Lung (tissue), 12 donors: ENCODE data around the gene OR2M3. TPM values are rescaled to one million over a fixed set of nuclear protein-coding genes. Genes with fewer than 3 reads are reported as not detected.
"Not testable (repeated sequence)": the region's sequence is repeated elsewhere in the genome, so short reads cannot be mapped to it uniquely, and the experiment has no call there.

ENCODE experiments used
- ATAC-seq: fragments of 200-7000 bp; cut with Tn5 transposase; one replicate; pipeline ENCODE4 v1.9.1; 2020; ENCODE audit warnings: moderate number of reproducible peaks; ENCODE audit not compliant: insufficient read depth, low FRiP score
- DNase-seq, 3 donors: peaks; one replicate each; pipeline ENCODE4 v3.0.0-alpha.2; 2013 to 2017
- H3K27ac ChIP-seq, 2 donors: one replicate each; pipeline ENCODE4 v1.5.1; 2013; ENCODE audit warnings: mild to moderate bottlenecking in 2 of 2, moderate library complexity in 2 of 2, control low read depth in 1 of 2, inconsistent platforms in 1 of 2, low read depth in 1 of 2, low read length in 1 of 2
- H3K27me3 ChIP-seq, 3 donors: one replicate each; pipeline ENCODE4 v1.5.1; 2013; ENCODE audit warnings: low read length in 2 of 3; ENCODE audit not compliant: control insufficient read depth in 3 of 3, insufficient read depth in 3 of 3
- H3K36me3 ChIP-seq, 4 donors: one replicate each; pipeline ENCODE4 v1.5.1; 2013; ENCODE audit warnings: low read length in 4 of 4, mild to moderate bottlenecking in 1 of 4, moderate library complexity in 1 of 4; ENCODE audit not compliant: control insufficient read depth in 4 of 4, insufficient read depth in 4 of 4
- H3K4me1 ChIP-seq, 5 donors: one replicate each; pipeline ENCODE4 v1.5.1; 2013; ENCODE audit warnings: low read length in 5 of 5, mild to moderate bottlenecking in 2 of 5, moderate library complexity in 1 of 5; ENCODE audit not compliant: control insufficient read depth in 5 of 5, insufficient read depth in 5 of 5
- H3K4me3 ChIP-seq: one replicate; pipeline ENCODE4 v1.5.1; 2013; ENCODE audit warnings: mild to moderate bottlenecking, control low read depth, moderate library complexity
- H3K9ac ChIP-seq, 2 donors: one replicate each; pipeline ENCODE4 v1.5.1; 2013; ENCODE audit warnings: low read length in 2 of 2, control low read depth in 1 of 2; ENCODE audit not compliant: insufficient read depth in 1 of 2
- H3K9me3 ChIP-seq, 4 donors: one replicate each; pipeline ENCODE4 v1.5.1; 2013; ENCODE audit warnings: low read length in 3 of 4, mild to moderate bottlenecking in 1 of 4, moderate library complexity in 1 of 4; ENCODE audit not compliant: control insufficient read depth in 4 of 4, insufficient read depth in 3 of 4
- CTCF ChIP-seq: IDR thresholded peaks from 2 replicates; pipeline ENCODE4 v1.5.1; 2012; ENCODE audit warnings: mild to moderate bottlenecking; ENCODE audit errors: control extremely low read depth, extremely low read depth
- WGBS, 2 donors: extraction: QIAGEN DNeasy Blood & Tissue Kit; methylation state at CpG; one replicate each; pipeline ENCODE4 v1.1.7; 2013; 5-methylcytosine and 5-hydroxymethylcytosine counted together
- polyA plus RNA-seq, 2 donors: library from polyadenylated mRNA; stranded (reverse); fragments of 200-250 nt; gene quantifications; one replicate each; pipeline ENCODE4 v1.2.1, GENCODE V29; 2013
- total RNA-seq, 2 donors: library from RNA; depleted of rRNA in 1 of 2; stranded (reverse); fragments of >200 nt in 1 of 2; gene quantifications; one replicate each; pipeline ENCODE4 v1.2.1, GENCODE V29; 2014 to 2021
- donor health status: control.
- donor health status: control.
- donor health status: Bipolar disorder and iron deficiency.
- donor health status: healthy.
- donor health status: DM: yes; HTN: yes; CAD: no.

The OR2M3 gene
- total and polyA plus RNA-seq, 4 donors, result not detected

- H3K27ac ChIP-seq, result no peak within 1 kb of the TSS
- H3K9me3 ChIP-seq, result peaks cover 0 to 11% (median 6%) of the 10 kb centered on the region in 4 donors
- no peaks in the 10 kb centered on the region for H3K4me1 ChIP-seq
- no peak within 1 kb of the TSS for H3K9ac ChIP-seq
- no peak within 1 kb of the TSS for H3K4me3 ChIP-seq
- ATAC-seq (no peak), DNase-seq (no peak)
- 80 to 94% methylated on average over 2 of the region's 2 CpGs for WGBS, 2 donors
- H3K36me3 ChIP-seq, result no peaks in the 10 kb centered on the region
- H3K27me3 ChIP-seq, result no peaks in the 10 kb centered on the region
- no peak for TF ChIP-seq CTCF
Observed at GRCh38 chr1:248231117-248231516, 34.1 kb downstream of the OR2M3 start, which contains the start of gene OR2M4. OR2M4 (plus strand) TSS chr1:248231417; CDS start chr1:248238929, 7,512 bp downstream.

GRCh38 chr1:248239478-248239877 is 42.4 kb downstream of the OR2M3 start:
- peaks cover 0 to 5% (median under 1%) of the 10 kb centered on the region in 4 donors for H3K9me3 ChIP-seq
- 92 to 96% methylated on average over 9 of the region's 9 CpGs for WGBS, 2 donors
- no peak overlapping the region for H3K9ac ChIP-seq
- DNase-seq, result no peak
- no peak for ATAC-seq
- no peak for TF ChIP-seq CTCF
- H3K36me3 ChIP-seq, result no peaks in the 10 kb centered on the region
- H3K4me1 ChIP-seq, result no peaks in the 10 kb centered on the region
- no peak overlapping the region for H3K27ac ChIP-seq
- no peaks in the 10 kb centered on the region for H3K27me3 ChIP-seq
- H3K4me3 ChIP-seq, result no peak overlapping the region

GRCh38 chr1:248243204-248243603 is 46.1 kb downstream of the OR2M3 start:
- TF ChIP-seq CTCF, result no peak
- H3K27me3 ChIP-seq, result no peaks in the 10 kb centered on the region
- no peaks in the 10 kb centered on the region for H3K4me1 ChIP-seq
- H3K27ac ChIP-seq, result no peak overlapping the region
- ATAC-seq, result no peak
- 13 to 14% methylated on average over 14 of the region's 14 CpGs for WGBS, 2 donors
- DNase-seq, result peak in 1 of 3 donors; percentile 0
- no peaks in the 10 kb centered on the region for H3K36me3 ChIP-seq
- no peak overlapping the region for H3K4me3 ChIP-seq
- no peak overlapping the region for H3K9ac ChIP-seq
- H3K9me3 ChIP-seq, result peaks cover 0 to 8% (median 0%) of the 10 kb centered on the region in 4 donors

- H3K27ac ChIP-seq, ATAC-seq, H3K9me3 ChIP-seq, DNase-seq, H3K36me3 ChIP-seq, H3K9ac ChIP-seq, H3K4me3 ChIP-seq, H3K4me1 ChIP-seq, H3K27me3 ChIP-seq: not testable (repeated sequence)
- 68 to 86% methylated on average over 1 of the region's 1 CpG for WGBS, 2 donors
Observed at GRCh38 chr1:248259309-248259708, 62.2 kb downstream of the OR2M3 start.

Other genes starting within 250 kb of the OR2M3 start
- not detected for gene OR2L8, start 248.4 kb upstream of the OR2M3 start, total RNA-seq
- gene OR2L8, start 248.4 kb upstream of the OR2M3 start, polyA plus RNA-seq, result not detected
- gene OR2AK2, start 232.0 kb upstream of the OR2M3 start, total RNA-seq, result not detected
- gene OR2AK2, start 232.0 kb upstream of the OR2M3 start, polyA plus RNA-seq, result not detected
- gene OR2L5, start 183.6 kb upstream of the OR2M3 start, total RNA-seq, result not detected
- gene OR2L5, start 183.6 kb upstream of the OR2M3 start, polyA plus RNA-seq, result not detected
- under 1 TPM in 1 of 2 donors, not detected in 1; 0.09 TPM for gene OR2L2, start 167.2 kb upstream of the OR2M3 start, total RNA-seq
- not detected for gene OR2L2, start 167.2 kb upstream of the OR2M3 start, polyA plus RNA-seq
- gene OR2L3, start 150.4 kb upstream of the OR2M3 start, total RNA-seq, result not detected
- not detected for gene OR2L3, start 150.4 kb upstream of the OR2M3 start, polyA plus RNA-seq
- gene OR2L13, start 102.1 kb upstream of the OR2M3 start, total RNA-seq, result not detected
- under 1 TPM in 1 of 2 donors, not detected in 1; 0.03 TPM for gene OR2L13, start 102.1 kb upstream of the OR2M3 start, polyA plus RNA-seq
- gene OR2M5, start 52.1 kb upstream of the OR2M3 start, total RNA-seq, result not detected
- gene OR2M5, start 52.1 kb upstream of the OR2M3 start, polyA plus RNA-seq, result not detected
- gene OR2M2, start 22.4 kb upstream of the OR2M3 start, total RNA-seq, result not detected
- gene OR2M2, start 22.4 kb upstream of the OR2M3 start, polyA plus RNA-seq, result not detected
- not detected for gene OR2M4, start 34.2 kb downstream of the OR2M3 start, total RNA-seq
- gene OR2M4, start 34.2 kb downstream of the OR2M3 start, polyA plus RNA-seq, result not detected
- gene OR2T33, start 80.7 kb downstream of the OR2M3 start, total RNA-seq, result not detected
- not detected for gene OR2T33, start 80.7 kb downstream of the OR2M3 start, polyA plus RNA-seq
- not detected for gene OR2T12, start 106.2 kb downstream of the OR2M3 start, total RNA-seq
- gene OR2T12, start 106.2 kb downstream of the OR2M3 start, polyA plus RNA-seq, result not detected
- gene OR2M7, start 127.3 kb downstream of the OR2M3 start, total RNA-seq, result not detected
- gene OR2M7, start 127.3 kb downstream of the OR2M3 start, polyA plus RNA-seq, result not detected
- not detected for gene OR14C36, start 151.5 kb downstream of the OR2M3 start, total RNA-seq
- gene OR14C36, start 151.5 kb downstream of the OR2M3 start, polyA plus RNA-seq, result not detected
- gene OR2T4, start 164.4 kb downstream of the OR2M3 start, total RNA-seq, result not detected
- not detected for gene OR2T4, start 164.4 kb downstream of the OR2M3 start, polyA plus RNA-seq
- gene OR2T6, start 178.5 kb downstream of the OR2M3 start, total RNA-seq, result not detected
- not detected for gene OR2T6, start 178.5 kb downstream of the OR2M3 start, polyA plus RNA-seq
- gene OR2T1, start 205.8 kb downstream of the OR2M3 start, total RNA-seq, result not detected
- not detected for gene OR2T1, start 205.8 kb downstream of the OR2M3 start, polyA plus RNA-seq
- not detected for gene OR2T2, start 248.4 kb downstream of the OR2M3 start, total RNA-seq
- gene OR2T2, start 248.4 kb downstream of the OR2M3 start, polyA plus RNA-seq, result not detected